ENCODE measurements around the gene TARBP2.

GRCh38 chr12:53492830-53493609, 8.1 kb upstream of the TARBP2 start:
- TF ChIP-seq USF1 (IDR thresholded peaks at IDR 0.05; ENCODE audit: borderline replicate concordance, low read depth) (peak; percentile 94; the same call in 1 of the 2 replicates), RCOR1 (IDR thresholded peaks at IDR 0.05; ENCODE audit: low read length) (0 out of 2 replicates have a peak, but pooled peaks have one; percentile 29), RFX5 (IDR thresholded peaks at IDR 0.05; ENCODE audit: low read length) (no peak), EP300 (IDR thresholded peaks at IDR 0.05; ENCODE audit: borderline replicate concordance in 1 of 2, low read depth in 1 of 2, low read length in 1 of 2) (peak in 1 of 2 experiments; percentile 50; a peak in 2 of 4 replicates), GABPA (IDR thresholded peaks at IDR 0.05; ENCODE audit: low read depth) (no peak), CTCF (IDR thresholded peaks at IDR 0.05) (no peak; the same call in 1 of the 2 replicates), TAF1 (IDR thresholded peaks at IDR 0.05; ENCODE audit: borderline replicate concordance, low read depth, low read length) (peak; percentile 43; the same call in 1 of the 2 replicates), POLR2AphosphoS5 (IDR thresholded peaks at IDR 0.05; ENCODE audit: low read depth, low read length) (peak; percentile 79), NFIC (IDR thresholded peaks at IDR 0.05; ENCODE audit: borderline replicate concordance) (no peak)

Data from SK-N-SH (cell line).